ENCODE data around the gene MAGI1.

Gene MAGI1

DNA sequence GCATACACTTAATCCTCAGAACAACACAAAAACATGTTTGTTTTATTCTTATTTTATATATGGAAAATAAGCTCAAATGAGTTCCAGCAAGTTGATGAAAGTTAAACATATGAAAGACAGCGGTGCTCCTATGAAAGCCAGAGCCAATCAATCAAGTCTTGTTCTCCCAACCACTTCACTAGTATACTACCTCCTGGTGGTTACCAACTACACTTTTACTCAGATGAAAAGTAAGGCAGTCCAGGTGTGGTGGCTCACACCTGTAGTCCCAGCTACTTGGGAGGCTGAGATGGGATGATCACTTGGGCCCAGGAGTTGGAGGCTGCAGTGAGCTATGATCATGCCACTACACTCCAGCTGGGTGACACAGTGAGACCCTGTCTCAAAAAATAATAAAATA lies 66.0 kb downstream of the MAGI1 start:
- H3K9ac ChIP-seq (ENCODE audit: low read depth, low read length, poor library complexity, severe bottlenecking): no peak overlapping the region
- H3K9me2 ChIP-seq (replicated peaks; ENCODE audit: low read depth, low read length): no peaks in the 10 kb centered on the region
- H3K27me3 ChIP-seq (ENCODE audit: insufficient read depth, low read length, poor library complexity, severe bottlenecking): no peaks in the 10 kb centered on the region
- H3K79me2 ChIP-seq (ENCODE audit: insufficient read depth, low read length): no peaks in the 10 kb centered on the region
- no peaks in the 10 kb centered on the region for H3F3A ChIP-seq (ENCODE audit: low read depth)
- H3K4me3 ChIP-seq (ENCODE audit: low read length, poor library complexity, severe bottlenecking): no peak overlapping the region
- no peak overlapping the region for H3K4me2 ChIP-seq (ENCODE audit: low read depth, low read length, poor library complexity, severe bottlenecking)
- no peak for TF ChIP-seq EZH2phosphoT487 (IDR thresholded peaks at IDR 0.05; ENCODE audit: borderline replicate concordance)
- TF ChIP-seq, protein P1, sequence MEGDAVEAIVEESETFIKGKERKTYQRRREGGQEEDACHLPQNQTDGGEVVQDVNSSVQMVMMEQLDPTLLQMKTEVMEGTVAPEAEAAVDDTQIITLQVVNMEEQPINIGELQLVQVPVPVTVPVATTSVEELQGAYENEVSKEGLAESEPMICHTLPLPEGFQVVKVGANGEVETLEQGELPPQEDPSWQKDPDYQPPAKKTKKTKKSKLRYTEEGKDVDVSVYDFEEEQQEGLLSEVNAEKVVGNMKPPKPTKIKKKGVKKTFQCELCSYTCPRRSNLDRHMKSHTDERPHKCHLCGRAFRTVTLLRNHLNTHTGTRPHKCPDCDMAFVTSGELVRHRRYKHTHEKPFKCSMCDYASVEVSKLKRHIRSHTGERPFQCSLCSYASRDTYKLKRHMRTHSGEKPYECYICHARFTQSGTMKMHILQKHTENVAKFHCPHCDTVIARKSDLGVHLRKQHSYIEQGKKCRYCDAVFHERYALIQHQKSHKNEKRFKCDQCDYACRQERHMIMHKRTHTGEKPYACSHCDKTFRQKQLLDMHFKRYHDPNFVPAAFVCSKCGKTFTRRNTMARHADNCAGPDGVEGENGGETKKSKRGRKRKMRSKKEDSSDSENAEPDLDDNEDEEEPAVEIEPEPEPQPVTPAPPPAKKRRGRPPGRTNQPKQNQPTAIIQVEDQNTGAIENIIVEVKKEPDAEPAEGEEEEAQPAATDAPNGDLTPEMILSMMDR (conservative IDR thresholded peaks at IDR 0.05; ENCODE audit: low read length): no peak
- no peak overlapping the region for H2AFZ ChIP-seq (ENCODE audit: low read length)
- no peaks in the 10 kb centered on the region for H3K36me3 ChIP-seq (ENCODE audit: insufficient read depth, low read length)
- H3K4me1 ChIP-seq (ENCODE audit: insufficient read depth, low read length, poor library complexity, severe bottlenecking): peaks cover 5% of the 10 kb centered on the region
- H3K9me3 ChIP-seq (ENCODE audit: insufficient read depth, low read depth, low read length): no peaks in the 10 kb centered on the region
- H4K20me1 ChIP-seq (ENCODE audit: insufficient read depth, low read length, poor library complexity, severe bottlenecking): no peaks in the 10 kb centered on the region

DNA sequence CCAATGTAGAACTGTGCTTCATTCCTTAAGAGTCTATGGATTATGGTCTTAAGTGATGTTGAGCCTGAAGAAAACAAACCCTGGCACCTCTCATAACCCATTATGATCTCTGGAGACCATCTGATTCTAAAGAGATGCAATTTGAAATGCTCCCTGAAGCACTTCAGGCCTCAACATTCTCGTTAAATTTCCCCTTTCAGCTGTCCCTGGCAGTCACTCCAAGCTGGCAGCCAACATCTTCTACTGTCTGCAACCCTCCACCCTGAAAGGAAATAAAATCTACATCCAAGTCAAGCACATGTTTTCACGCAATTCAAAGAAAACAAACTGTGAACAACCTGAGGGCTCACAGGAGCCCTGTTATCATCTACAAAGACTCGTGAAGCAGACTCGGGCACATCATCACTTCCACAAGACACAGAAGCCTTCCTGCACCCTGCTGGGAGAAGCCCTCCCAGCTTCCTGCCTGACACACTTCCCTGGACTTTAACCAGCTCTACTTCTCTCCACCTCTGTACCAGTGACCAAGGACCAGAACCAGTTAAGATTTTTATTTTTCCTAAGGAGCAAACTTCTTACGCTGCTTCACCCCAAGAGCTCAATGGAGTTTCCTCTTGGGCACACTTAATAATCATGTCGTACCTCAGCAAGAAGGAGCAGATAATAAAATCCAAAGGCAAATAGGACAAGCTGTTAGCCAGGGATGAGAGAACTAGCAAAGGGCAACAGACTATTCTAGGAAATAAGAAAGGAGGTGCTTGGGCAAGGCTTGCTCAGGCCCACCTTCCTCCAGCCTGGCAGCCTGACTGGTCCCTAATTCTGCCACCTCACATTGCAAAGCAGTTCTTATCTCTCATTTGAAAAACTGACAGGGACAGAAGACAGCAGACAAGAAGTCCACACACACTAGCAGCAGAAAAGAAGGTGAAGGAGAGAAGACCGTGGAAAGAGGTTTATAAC lies 67.1 kb downstream of the MAGI1 start:
- H3K9me2 ChIP-seq (replicated peaks; ENCODE audit: low read depth, low read length): no peaks in the 10 kb centered on the region
- no peaks in the 10 kb centered on the region for H3K27me3 ChIP-seq (ENCODE audit: insufficient read depth, low read length, poor library complexity, severe bottlenecking)
- H3K9ac ChIP-seq (ENCODE audit: low read depth, low read length, poor library complexity, severe bottlenecking): no peak overlapping the region
- H2AFZ ChIP-seq (ENCODE audit: low read length): no peak overlapping the region
- H3F3A ChIP-seq (ENCODE audit: low read depth): no peaks in the 10 kb centered on the region
- H3K4me2 ChIP-seq (ENCODE audit: low read depth, low read length, poor library complexity, severe bottlenecking): no peak overlapping the region
- TF ChIP-seq EZH2phosphoT487 (IDR thresholded peaks at IDR 0.05; ENCODE audit: borderline replicate concordance): no peak
- TF ChIP-seq, protein P1 (conservative IDR thresholded peaks at IDR 0.05; ENCODE audit: low read length): no peak
- no peaks in the 10 kb centered on the region for H4K20me1 ChIP-seq (ENCODE audit: insufficient read depth, low read length, poor library complexity, severe bottlenecking)
- H3K9me3 ChIP-seq (ENCODE audit: insufficient read depth, low read depth, low read length): no peaks in the 10 kb centered on the region
- H3K4me1 ChIP-seq (ENCODE audit: insufficient read depth, low read length, poor library complexity, severe bottlenecking): peaks cover 5% of the 10 kb centered on the region
- no peak overlapping the region for H3K4me3 ChIP-seq (ENCODE audit: low read length, poor library complexity, severe bottlenecking)
- no peaks in the 10 kb centered on the region for H3K79me2 ChIP-seq (ENCODE audit: insufficient read depth, low read length)
- no peaks in the 10 kb centered on the region for H3K36me3 ChIP-seq (ENCODE audit: insufficient read depth, low read length)

DNA sequence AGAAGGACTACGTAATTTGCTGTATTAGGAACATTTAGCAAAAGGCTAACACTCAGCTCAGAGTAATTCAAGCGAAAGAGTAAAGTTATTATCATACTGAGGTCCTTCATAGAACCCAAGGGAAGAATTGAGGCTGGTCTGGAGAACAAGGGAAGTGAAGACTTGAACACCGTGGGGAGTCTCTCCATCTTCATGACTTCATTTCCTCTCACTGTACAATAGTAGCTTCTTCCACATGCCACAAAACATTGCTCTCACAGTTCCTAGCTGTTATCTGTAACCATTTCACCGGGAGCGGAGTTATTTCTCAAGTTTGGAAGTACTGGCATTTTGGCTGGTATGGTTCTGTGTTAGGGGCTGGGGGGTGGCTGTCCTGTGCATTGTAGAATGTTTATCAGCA lies 69.7 kb downstream of the MAGI1 start:
- Histone ChIP-seq H2AFZ (ENCODE audit: low read length) (no peak overlapping the region), H3K27me3 (ENCODE audit: insufficient read depth, low read length, poor library complexity, severe bottlenecking) (no peaks in the 10 kb centered on the region), H3K4me2 (ENCODE audit: low read depth, low read length, poor library complexity, severe bottlenecking) (no peak overlapping the region), H3K9ac (ENCODE audit: low read depth, low read length, poor library complexity, severe bottlenecking) (no peak overlapping the region), H3F3A (ENCODE audit: low read depth) (no peaks in the 10 kb centered on the region), H3K36me3 (ENCODE audit: insufficient read depth, low read length) (no peaks in the 10 kb centered on the region), H4K20me1 (ENCODE audit: insufficient read depth, low read length, poor library complexity, severe bottlenecking) (no peaks in the 10 kb centered on the region), H3K4me3 (ENCODE audit: low read length, poor library complexity, severe bottlenecking) (no peak overlapping the region), H3K9me3 (ENCODE audit: insufficient read depth, low read depth, low read length) (no peaks in the 10 kb centered on the region), H3K79me2 (ENCODE audit: insufficient read depth, low read length) (no peaks in the 10 kb centered on the region), H3K4me1 (ENCODE audit: insufficient read depth, low read length, poor library complexity, severe bottlenecking) (peaks cover 10% of the 10 kb centered on the region), H3K9me2 (replicated peaks; ENCODE audit: low read depth, low read length) (no peaks in the 10 kb centered on the region)
- TF ChIP-seq EZH2phosphoT487 (IDR thresholded peaks at IDR 0.05; ENCODE audit: borderline replicate concordance): no peak
- TF ChIP-seq, protein P1 (conservative IDR thresholded peaks at IDR 0.05; ENCODE audit: low read length): no peak

Measured in Loucy (cell line).